Measurements from ENCODE around the gene SYT15. TPM values are rescaled to one million over a fixed set of nuclear protein-coding genes. Genes with fewer than 3 reads are reported as not detected.
"Not testable (repeated sequence)": the region's sequence is repeated elsewhere in the genome, so short reads cannot be mapped to it uniquely, and the experiment has no call there.

Gene SYT15
- total RNA-seq, 1 experiment from 2014 or later, result 1.6 TPM

DNA sequence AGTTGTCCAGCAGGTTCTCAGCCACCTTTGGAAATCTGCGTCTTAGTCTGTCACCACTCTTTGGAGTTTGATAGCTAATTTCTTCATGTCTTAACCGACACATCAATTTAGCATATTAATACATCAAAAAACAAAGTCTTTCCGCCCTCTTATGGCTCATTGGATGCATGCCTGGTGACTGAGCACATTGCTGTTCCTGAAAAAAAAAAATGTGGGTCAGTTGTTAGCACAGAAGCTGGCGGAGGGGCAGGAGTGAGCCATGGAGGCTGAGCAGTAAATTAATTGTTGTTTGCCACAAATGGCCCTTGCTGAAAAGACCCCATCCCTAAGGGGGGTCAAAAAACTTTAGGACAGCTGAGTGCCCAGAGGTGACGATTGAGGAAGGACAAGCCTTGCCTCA, 5.6 kb upstream of the SYT15 start:
- POLR2A ChIA-PET; ATAC-seq; intact Hi-C loops (cut with micrococcal nuclease); H3K27ac ChIP-seq (ENCODE audit: low read depth, low read length); H3K9me3 ChIP-seq (ENCODE audit: control insufficient read depth in 1 of 2, insufficient read depth in 1 of 2, low read depth in 1 of 2, low read length in 2 of 2); DNase-seq (ENCODE audit: low read depth, low spot score); H3K4me2 ChIP-seq (ENCODE audit: low read length); H3K79me2 ChIP-seq (ENCODE audit: insufficient read depth, low read length); H4K20me1 ChIP-seq (ENCODE audit: insufficient read depth); H3K9me2 ChIP-seq (ENCODE audit: insufficient read depth); CTCF ChIA-PET; H3K4me1 ChIP-seq (ENCODE audit: control insufficient read depth in 1 of 2, insufficient read depth in 2 of 2, low read length in 2 of 2); H2AFZ ChIP-seq (ENCODE audit: low read depth, low read length, poor library complexity, severe bottlenecking); H3K4me3 ChIP-seq (replicated peaks in 1 of 2; ENCODE audit: low read depth in 1 of 2, low read length in 2 of 2); H3K27me3 ChIP-seq (ENCODE audit: insufficient read depth, low read length); BruUV-seq (replicated peaks); RAD21 ChIA-PET (ENCODE audit: low non-redundant PET in 1 of 2, low total read pairs in 2 of 2, uncharacterized antibody in 2 of 2, unreplicated experiment in 2 of 2); H3K36me3 ChIP-seq (ENCODE audit: control insufficient read depth in 1 of 2, insufficient read depth in 2 of 2, low read length in 2 of 2); H3K9ac ChIP-seq (ENCODE audit: low read length): not testable (repeated sequence)

DNA sequence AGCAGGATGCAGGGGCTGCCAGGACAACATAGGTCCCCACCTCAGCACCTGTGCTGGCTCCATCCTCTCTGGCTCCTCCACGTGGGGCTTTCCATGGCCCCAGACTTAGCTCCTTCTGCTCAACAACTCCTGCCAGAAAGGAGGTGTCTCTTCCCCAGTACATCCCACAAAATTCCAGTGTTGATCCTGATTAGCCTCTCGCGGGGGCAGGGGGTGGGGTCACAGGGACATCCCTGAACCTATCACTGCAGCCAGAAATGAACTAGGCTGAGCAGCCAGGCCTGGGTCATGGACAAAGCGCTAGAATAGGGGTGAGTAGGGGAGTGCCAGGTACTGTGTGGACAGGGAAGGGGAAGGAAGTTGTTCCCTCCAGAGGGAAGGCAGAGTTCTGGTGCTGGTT, 5.0 kb upstream of the SYT15 start:
- H3K9ac ChIP-seq (ENCODE audit: low read length); H3K36me3 ChIP-seq (ENCODE audit: control insufficient read depth in 1 of 2, insufficient read depth in 2 of 2, low read length in 2 of 2); CTCF ChIA-PET; ATAC-seq; intact Hi-C loops (cut with micrococcal nuclease); RAD21 ChIA-PET (ENCODE audit: low non-redundant PET in 1 of 2, low total read pairs in 2 of 2, uncharacterized antibody in 2 of 2, unreplicated experiment in 2 of 2); H3K4me1 ChIP-seq (ENCODE audit: control insufficient read depth in 1 of 2, insufficient read depth in 2 of 2, low read length in 2 of 2); BruUV-seq (replicated peaks); H3K4me2 ChIP-seq (ENCODE audit: low read length); H4K20me1 ChIP-seq (ENCODE audit: insufficient read depth); H2AFZ ChIP-seq (ENCODE audit: low read depth, low read length, poor library complexity, severe bottlenecking); H3K79me2 ChIP-seq (ENCODE audit: insufficient read depth, low read length); H3K27me3 ChIP-seq (ENCODE audit: insufficient read depth, low read length); H3K27ac ChIP-seq (ENCODE audit: low read depth, low read length); POLR2A ChIA-PET; H3K4me3 ChIP-seq (replicated peaks in 1 of 2; ENCODE audit: low read depth in 1 of 2, low read length in 2 of 2); H3K9me3 ChIP-seq (ENCODE audit: control insufficient read depth in 1 of 2, insufficient read depth in 1 of 2, low read depth in 1 of 2, low read length in 2 of 2); H3K9me2 ChIP-seq (ENCODE audit: insufficient read depth); DNase-seq (ENCODE audit: low read depth, low spot score): not testable (repeated sequence)

DNA sequence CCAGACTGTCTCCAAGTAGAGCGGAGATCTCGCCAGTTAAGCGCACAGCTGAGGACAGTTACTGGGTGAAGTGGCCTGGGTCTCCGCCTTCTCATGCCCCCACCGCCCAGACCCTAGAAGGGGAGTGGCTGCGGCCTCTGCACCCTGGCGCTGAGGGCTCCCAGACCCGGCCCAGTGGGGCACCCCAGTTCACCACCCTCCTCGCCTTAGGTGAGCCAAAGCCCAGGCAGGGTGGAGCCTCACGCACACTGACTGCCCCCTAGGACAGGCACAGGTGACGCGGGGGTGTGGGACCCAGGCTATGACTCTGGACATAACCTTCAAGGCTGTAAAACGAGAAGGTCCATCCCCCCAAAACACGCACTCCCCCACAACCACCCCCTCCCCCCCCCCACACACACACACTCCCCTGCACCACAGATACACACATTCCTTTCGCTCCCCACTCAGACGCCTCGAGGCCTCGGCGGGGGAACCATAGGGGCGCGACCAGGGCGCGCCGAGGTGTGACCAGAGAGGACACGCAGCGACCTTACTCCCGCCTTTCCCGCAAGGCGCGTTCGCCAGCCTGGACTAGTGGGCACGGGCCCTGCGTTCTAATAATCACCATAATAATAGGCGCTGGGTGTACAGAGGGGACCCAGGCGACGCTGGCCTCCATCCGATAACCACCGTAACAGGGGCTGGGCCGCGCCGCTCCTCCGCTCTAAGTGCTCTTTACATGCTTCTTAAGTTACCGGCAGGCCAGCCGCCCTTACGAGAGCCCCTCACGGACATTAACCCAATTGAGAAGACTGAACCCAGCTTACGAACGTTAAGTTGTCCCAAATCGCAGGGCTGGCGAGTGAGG, 1.1 kb upstream of the SYT15 start:
- H3K27me3 ChIP-seq (ENCODE audit: insufficient read depth, low read length); H3K9me2 ChIP-seq (ENCODE audit: insufficient read depth); H3K4me3 ChIP-seq (replicated peaks in 1 of 2; ENCODE audit: low read depth in 1 of 2, low read length in 2 of 2); DNase-seq (ENCODE audit: low read depth, low spot score); H3K4me1 ChIP-seq (ENCODE audit: control insufficient read depth in 1 of 2, insufficient read depth in 2 of 2, low read length in 2 of 2); H3K36me3 ChIP-seq (ENCODE audit: control insufficient read depth in 1 of 2, insufficient read depth in 2 of 2, low read length in 2 of 2); H3K9ac ChIP-seq (ENCODE audit: low read length); POLR2A ChIA-PET; BruUV-seq (replicated peaks); H3K9me3 ChIP-seq (ENCODE audit: control insufficient read depth in 1 of 2, insufficient read depth in 1 of 2, low read depth in 1 of 2, low read length in 2 of 2); intact Hi-C loops (cut with micrococcal nuclease); RAD21 ChIA-PET (ENCODE audit: low non-redundant PET in 1 of 2, low total read pairs in 2 of 2, uncharacterized antibody in 2 of 2, unreplicated experiment in 2 of 2); H3K27ac ChIP-seq (ENCODE audit: low read depth, low read length); CTCF ChIA-PET; H2AFZ ChIP-seq (ENCODE audit: low read depth, low read length, poor library complexity, severe bottlenecking); H3K79me2 ChIP-seq (ENCODE audit: insufficient read depth, low read length); ATAC-seq; H3K4me2 ChIP-seq (ENCODE audit: low read length); H4K20me1 ChIP-seq (ENCODE audit: insufficient read depth): not testable (repeated sequence)

DNA sequence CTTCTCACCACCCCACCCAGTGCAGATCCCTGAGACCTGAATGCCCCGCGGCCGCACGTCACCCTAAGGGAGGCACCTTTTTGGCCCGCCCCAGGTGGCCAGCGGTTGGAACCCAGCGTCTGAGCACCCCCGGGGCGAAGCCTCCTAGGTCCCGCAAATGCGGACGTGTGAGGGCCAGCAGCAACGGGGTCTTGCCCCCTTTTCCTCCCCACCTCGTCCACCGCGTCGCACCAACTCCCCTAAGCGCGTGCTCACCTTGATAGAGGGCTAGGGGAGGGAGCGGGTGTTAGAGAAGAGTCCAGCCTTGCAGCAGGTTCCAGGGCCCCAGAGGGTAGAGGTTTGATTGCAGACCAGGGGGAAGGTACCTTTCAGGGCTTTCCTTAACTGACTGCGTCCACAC, 450 bp downstream of the SYT15 start:
- DNase-seq (ENCODE audit: low read depth, low spot score); POLR2A ChIA-PET; intact Hi-C loops (cut with micrococcal nuclease); H4K20me1 ChIP-seq (ENCODE audit: insufficient read depth); H3K27ac ChIP-seq (ENCODE audit: low read depth, low read length); H3K4me2 ChIP-seq (ENCODE audit: low read length); H3K9me2 ChIP-seq (ENCODE audit: insufficient read depth); H3K9ac ChIP-seq (ENCODE audit: low read length); BruUV-seq (replicated peaks); CTCF ChIA-PET; H2AFZ ChIP-seq (ENCODE audit: low read depth, low read length, poor library complexity, severe bottlenecking); H3K9me3 ChIP-seq (ENCODE audit: control insufficient read depth in 1 of 2, insufficient read depth in 1 of 2, low read depth in 1 of 2, low read length in 2 of 2); H3K27me3 ChIP-seq (ENCODE audit: insufficient read depth, low read length); H3K4me1 ChIP-seq (ENCODE audit: control insufficient read depth in 1 of 2, insufficient read depth in 2 of 2, low read length in 2 of 2); ATAC-seq; H3K79me2 ChIP-seq (ENCODE audit: insufficient read depth, low read length); RAD21 ChIA-PET (ENCODE audit: low non-redundant PET in 1 of 2, low total read pairs in 2 of 2, uncharacterized antibody in 2 of 2, unreplicated experiment in 2 of 2); H3K4me3 ChIP-seq (replicated peaks in 1 of 2; ENCODE audit: low read depth in 1 of 2, low read length in 2 of 2); H3K36me3 ChIP-seq (ENCODE audit: control insufficient read depth in 1 of 2, insufficient read depth in 2 of 2, low read length in 2 of 2): not testable (repeated sequence)

All from HCT116 (cell line).